ENCODE measurements around the gene PRR33.

PRR33 gene

DNA sequence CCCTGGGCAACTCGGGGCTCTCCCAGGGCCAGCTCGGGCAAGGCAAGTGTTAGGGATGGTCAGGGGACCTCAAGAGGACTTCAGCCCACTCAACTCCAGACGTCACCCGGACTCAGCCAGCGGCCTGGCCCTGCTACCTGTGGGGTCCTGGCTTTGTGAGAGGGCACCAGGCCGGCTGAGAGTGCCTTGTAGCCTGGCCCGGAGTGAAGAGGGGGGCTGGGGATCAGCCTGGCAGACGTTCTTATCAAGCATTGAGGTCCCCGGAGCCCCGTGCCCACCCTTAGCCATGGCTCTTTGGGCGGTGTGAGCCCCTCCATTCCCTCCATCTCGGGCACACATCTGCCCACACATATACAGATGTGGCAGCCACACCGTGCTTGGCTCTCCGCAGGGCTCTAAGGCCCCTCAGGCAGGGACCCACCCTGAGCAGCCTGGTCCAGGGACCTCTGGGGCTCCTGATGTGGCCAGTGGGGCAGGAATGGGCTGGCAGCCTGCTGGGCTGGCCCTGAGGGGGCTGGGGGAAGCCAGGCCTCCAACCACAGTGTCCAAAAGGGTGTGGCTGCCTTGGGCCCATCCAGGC lies 23.5 kb downstream of the PRR33 start:
- peaks cover 4% of the 10 kb centered on the region for H3K36me3 ChIP-seq (ENCODE audit: control insufficient read depth, low read length)
- no peaks in the 10 kb centered on the region for H3F3A ChIP-seq (ENCODE audit: control insufficient read depth, insufficient read depth)
- H3K9me3 ChIP-seq (ENCODE audit: control insufficient read depth, insufficient read depth, low read length), result no peaks in the 10 kb centered on the region
- H3K79me2 ChIP-seq (ENCODE audit: control insufficient read depth, low read length), result peaks cover 14% of the 10 kb centered on the region
- H3K4me3 ChIP-seq (ENCODE audit: low read length), result no peak overlapping the region
- no peaks in the 10 kb centered on the region for H3K4me1 ChIP-seq (ENCODE audit: control insufficient read depth, low read length)
- peaks cover 6% of the 10 kb centered on the region; the same call in 1 of the 2 replicates for H4K20me1 ChIP-seq (ENCODE audit: control insufficient read depth, insufficient read depth, low read depth, low read length)
- TF ChIP-seq, protein P1, sequence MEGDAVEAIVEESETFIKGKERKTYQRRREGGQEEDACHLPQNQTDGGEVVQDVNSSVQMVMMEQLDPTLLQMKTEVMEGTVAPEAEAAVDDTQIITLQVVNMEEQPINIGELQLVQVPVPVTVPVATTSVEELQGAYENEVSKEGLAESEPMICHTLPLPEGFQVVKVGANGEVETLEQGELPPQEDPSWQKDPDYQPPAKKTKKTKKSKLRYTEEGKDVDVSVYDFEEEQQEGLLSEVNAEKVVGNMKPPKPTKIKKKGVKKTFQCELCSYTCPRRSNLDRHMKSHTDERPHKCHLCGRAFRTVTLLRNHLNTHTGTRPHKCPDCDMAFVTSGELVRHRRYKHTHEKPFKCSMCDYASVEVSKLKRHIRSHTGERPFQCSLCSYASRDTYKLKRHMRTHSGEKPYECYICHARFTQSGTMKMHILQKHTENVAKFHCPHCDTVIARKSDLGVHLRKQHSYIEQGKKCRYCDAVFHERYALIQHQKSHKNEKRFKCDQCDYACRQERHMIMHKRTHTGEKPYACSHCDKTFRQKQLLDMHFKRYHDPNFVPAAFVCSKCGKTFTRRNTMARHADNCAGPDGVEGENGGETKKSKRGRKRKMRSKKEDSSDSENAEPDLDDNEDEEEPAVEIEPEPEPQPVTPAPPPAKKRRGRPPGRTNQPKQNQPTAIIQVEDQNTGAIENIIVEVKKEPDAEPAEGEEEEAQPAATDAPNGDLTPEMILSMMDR (IDR thresholded peaks at IDR 0.05; ENCODE audit: low read depth, low read length, poor library complexity, severe bottlenecking), result no peak
- no peak for TF ChIP-seq EZH2phosphoT487 (IDR thresholded peaks at IDR 0.05; ENCODE audit: borderline replicate concordance, low read length)
- H3K4me2 ChIP-seq (ENCODE audit: low read length), result no peak overlapping the region
- no peaks in the 10 kb centered on the region for H3K27me3 ChIP-seq (ENCODE audit: control insufficient read depth, low read length)
- no peaks in the 10 kb centered on the region for H3K9me2 ChIP-seq (replicated peaks; ENCODE audit: control insufficient read depth, low read length)
- no peak overlapping the region for H3K27ac ChIP-seq (ENCODE audit: low read depth, low read length)

DNA sequence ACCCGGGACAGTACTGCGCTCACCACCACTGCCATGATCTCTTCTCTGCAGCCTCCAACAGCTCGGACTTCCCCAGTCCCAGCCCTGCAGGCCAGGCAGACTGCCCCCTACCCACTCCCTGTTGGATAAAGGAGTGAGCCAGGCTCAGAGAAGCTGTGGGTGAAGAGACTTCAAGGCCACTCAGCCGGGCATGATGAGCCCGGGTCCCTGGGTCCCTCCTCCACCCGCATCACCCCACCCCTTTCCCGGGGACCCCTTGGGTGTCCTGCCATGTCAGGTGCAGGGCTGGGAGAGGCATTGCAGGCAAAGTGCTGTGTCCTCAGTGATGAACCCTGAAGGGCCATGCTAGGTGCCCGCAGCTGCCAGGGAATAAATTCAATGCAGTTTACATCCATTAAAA lies 24.3 kb downstream of the PRR33 start:
- no peak overlapping the region for H3K4me2 ChIP-seq (ENCODE audit: low read length)

DNA sequence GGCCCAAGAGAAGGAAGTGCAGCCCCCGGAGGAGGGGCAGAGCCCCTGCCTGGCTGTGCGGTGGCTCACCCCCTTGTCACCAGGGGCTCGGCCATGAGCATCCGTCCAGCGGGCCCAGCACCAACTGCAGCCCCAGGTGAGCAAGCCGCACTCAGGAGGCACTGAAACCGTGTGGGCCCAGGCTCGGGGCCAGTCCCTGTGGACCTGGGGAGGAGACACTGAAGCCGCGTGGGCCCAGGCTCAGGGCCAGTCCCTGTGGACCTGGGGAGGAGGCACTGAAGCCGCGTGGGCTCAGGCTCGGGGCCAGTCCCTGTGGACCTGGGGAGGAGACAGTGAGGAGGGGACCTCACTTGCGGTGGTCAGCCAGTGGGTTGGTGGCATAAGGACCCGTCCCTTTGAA lies 24.9 kb downstream of the PRR33 start:
- Histone ChIP-seq H4K20me1 (ENCODE audit: control insufficient read depth, insufficient read depth, low read depth, low read length) (peaks cover 6% of the 10 kb centered on the region; the same call in 1 of the 2 replicates), H3F3A (ENCODE audit: control insufficient read depth, insufficient read depth) (no peaks in the 10 kb centered on the region), H3K9me2 (replicated peaks; ENCODE audit: control insufficient read depth, low read length) (no peaks in the 10 kb centered on the region), H3K27me3 (ENCODE audit: control insufficient read depth, low read length) (no peaks in the 10 kb centered on the region), H3K27ac (ENCODE audit: low read depth, low read length) (no peak overlapping the region), H3K79me2 (ENCODE audit: control insufficient read depth, low read length) (peaks cover 28% of the 10 kb centered on the region), H3K36me3 (ENCODE audit: control insufficient read depth, low read length) (peaks cover 8% of the 10 kb centered on the region), H3K9me3 (ENCODE audit: control insufficient read depth, insufficient read depth, low read length) (no peaks in the 10 kb centered on the region), H3K4me2 (ENCODE audit: low read length) (no peak overlapping the region), H3K4me1 (ENCODE audit: control insufficient read depth, low read length) (no peaks in the 10 kb centered on the region), H3K4me3 (ENCODE audit: low read length) (no peak overlapping the region)
- TF ChIP-seq EZH2phosphoT487 (IDR thresholded peaks at IDR 0.05; ENCODE audit: borderline replicate concordance, low read length), result no peak
- TF ChIP-seq, protein P1 (IDR thresholded peaks at IDR 0.05; ENCODE audit: low read depth, low read length, poor library complexity, severe bottlenecking), result no peak

More for the DNA sequence above, 24.3 kb downstream of the PRR33 start:
- Histone ChIP-seq H3K79me2 (ENCODE audit: control insufficient read depth, low read length) (peaks cover 22% of the 10 kb centered on the region), H3K9me2 (replicated peaks; ENCODE audit: control insufficient read depth, low read length) (no peaks in the 10 kb centered on the region), H3K4me3 (ENCODE audit: low read length) (no peak overlapping the region), H3K27ac (ENCODE audit: low read depth, low read length) (no peak overlapping the region), H3K27me3 (ENCODE audit: control insufficient read depth, low read length) (no peaks in the 10 kb centered on the region), H3K4me1 (ENCODE audit: control insufficient read depth, low read length) (no peaks in the 10 kb centered on the region), H3F3A (ENCODE audit: control insufficient read depth, insufficient read depth) (no peaks in the 10 kb centered on the region), H3K9me3 (ENCODE audit: control insufficient read depth, insufficient read depth, low read length) (no peaks in the 10 kb centered on the region), H4K20me1 (ENCODE audit: control insufficient read depth, insufficient read depth, low read depth, low read length) (peaks cover 6% of the 10 kb centered on the region; the same call in 1 of the 2 replicates), H3K36me3 (ENCODE audit: control insufficient read depth, low read length) (peaks cover 8% of the 10 kb centered on the region)
- TF ChIP-seq, protein P1 (IDR thresholded peaks at IDR 0.05; ENCODE audit: low read depth, low read length, poor library complexity, severe bottlenecking), result no peak
- no peak for TF ChIP-seq EZH2phosphoT487 (IDR thresholded peaks at IDR 0.05; ENCODE audit: borderline replicate concordance, low read length)
